ENCODE measurements around the gene CD101. TPM values are rescaled to one million over a fixed set of nuclear protein-coding genes. Genes with fewer than 3 reads are reported as not detected.

CD101 gene
- total RNA-seq, 2 experiments from 2014 or later, result not detected

DNA sequence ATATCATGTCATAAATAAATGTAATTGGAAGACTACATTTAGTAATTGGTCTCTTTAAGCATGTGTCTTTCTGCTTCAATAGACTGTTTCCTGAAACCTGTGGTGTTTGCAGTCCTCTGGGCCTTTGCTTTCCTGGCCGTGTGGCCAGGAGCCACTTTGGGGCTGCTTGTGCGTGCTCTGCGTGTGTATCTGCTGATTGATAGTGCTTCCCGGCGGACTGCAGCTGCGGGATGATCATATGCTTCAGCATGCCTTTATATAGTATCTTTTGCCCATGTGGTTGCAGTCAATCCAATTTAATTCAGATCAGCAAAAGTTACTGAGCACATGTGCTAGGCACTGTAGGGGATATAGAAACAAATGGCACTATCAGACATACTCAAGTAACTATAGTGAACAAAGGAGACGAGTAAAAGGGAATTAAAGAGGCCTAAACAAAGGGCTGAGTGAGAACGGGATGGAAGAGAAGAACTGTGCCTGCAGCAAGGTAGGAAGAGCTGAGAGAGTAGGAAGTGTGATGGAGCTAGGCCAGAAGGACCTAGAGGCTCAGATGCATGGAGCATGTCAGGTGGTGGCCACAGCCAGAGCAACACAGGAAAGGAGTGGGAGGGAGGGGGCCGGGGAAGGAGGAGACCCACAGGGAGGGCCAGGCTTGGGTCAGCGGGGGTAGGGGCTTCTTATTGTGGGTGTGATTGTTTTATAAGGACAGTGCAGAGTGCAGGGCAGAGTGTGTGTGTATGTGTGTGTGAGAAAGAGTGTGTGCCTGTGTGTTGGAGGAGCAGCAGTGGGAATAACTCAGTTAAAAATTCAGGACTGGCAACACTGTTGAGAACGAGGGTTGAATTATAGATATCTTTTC is 31.4 kb downstream of the CD101 start:
- Histone ChIP-seq H3K4me1 (ENCODE audit: insufficient read depth, low read length, poor library complexity, severe bottlenecking) (no peaks in the 10 kb centered on the region), H4K20me1 (ENCODE audit: insufficient read depth, low read length) (no peaks in the 10 kb centered on the region), H3K4me2 (ENCODE audit: low read length) (no peak overlapping the region), H3K27ac (ENCODE audit: low read depth, low read length, poor library complexity, severe bottlenecking) (no peak overlapping the region), H3K9me2 (ENCODE audit: insufficient read depth, low read length) (no peaks in the 10 kb centered on the region), H3K4me3 (ENCODE audit: low read depth, low read length, poor library complexity, severe bottlenecking) (no peak overlapping the region), H2AFZ (ENCODE audit: low read length) (no peak overlapping the region), H3K9me3 (ENCODE audit: low read length) (no peaks in the 10 kb centered on the region), H3K36me3 (ENCODE audit: insufficient read depth, low read length) (no peaks in the 10 kb centered on the region), H3K79me2 (ENCODE audit: insufficient read depth, low read depth, low read length) (no peaks in the 10 kb centered on the region)
- intact Hi-C loops (cut with micrococcal nuclease; ENCODE audit: unreplicated experiment), result no loop called here
- no TSS peak for BruUV-seq (replicated peaks)
- TF ChIP-seq EZH2phosphoT487 (IDR thresholded peaks at IDR 0.05; ENCODE audit: borderline replicate concordance, low read depth, low read length), result no peak
- TF ChIP-seq CTCF (conservative IDR thresholded peaks at IDR 0.05; ENCODE audit: low read length), result no peak
- POLR2A ChIA-PET, result no interaction called here
- DNase-seq (ENCODE audit: low spot score), result no peak
- CTCF ChIA-PET (ENCODE audit: unreplicated experiment), result no interaction called here

DNA sequence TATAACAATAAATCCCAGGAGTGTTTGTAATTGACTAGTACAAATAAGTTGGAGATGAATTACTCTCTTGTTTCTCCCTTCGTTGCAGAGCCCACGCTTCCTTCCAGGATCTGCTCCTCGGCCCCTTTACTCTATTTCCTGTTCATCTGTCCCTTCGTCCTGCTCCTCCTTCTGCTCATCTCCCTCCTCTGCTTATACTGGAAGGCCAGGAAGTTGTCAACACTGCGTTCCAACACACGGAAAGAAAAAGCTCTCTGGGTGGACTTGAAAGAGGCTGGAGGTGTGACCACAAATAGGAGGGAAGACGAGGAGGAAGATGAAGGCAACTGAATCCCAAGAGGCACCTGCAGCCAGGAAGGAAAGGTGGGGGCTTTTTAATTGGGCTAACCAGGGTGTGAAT is 32.2 kb downstream of the CD101 start:
- TF ChIP-seq EZH2phosphoT487 (IDR thresholded peaks at IDR 0.05; ENCODE audit: borderline replicate concordance, low read depth, low read length), result no peak
- no peak for TF ChIP-seq CTCF (conservative IDR thresholded peaks at IDR 0.05; ENCODE audit: low read length)
- H3K9me2 ChIP-seq (ENCODE audit: insufficient read depth, low read length), result no peaks in the 10 kb centered on the region

GRCh38 chr1:117034791-117035290 is 33.3 kb downstream of the CD101 start:
- no peaks in the 10 kb centered on the region for H4K20me1 ChIP-seq (ENCODE audit: insufficient read depth, low read length)
- H3K4me1 ChIP-seq (ENCODE audit: insufficient read depth, low read length, poor library complexity, severe bottlenecking), result no peaks in the 10 kb centered on the region
- no peaks in the 10 kb centered on the region for H3K9me2 ChIP-seq (ENCODE audit: insufficient read depth, low read length)
- TF ChIP-seq EZH2phosphoT487 (IDR thresholded peaks at IDR 0.05; ENCODE audit: borderline replicate concordance, low read depth, low read length), result no peak
- TF ChIP-seq CTCF (conservative IDR thresholded peaks at IDR 0.05; ENCODE audit: low read length), result no peak
- intact Hi-C loops (cut with micrococcal nuclease; ENCODE audit: unreplicated experiment), result no loop called here
- H3K36me3 ChIP-seq (ENCODE audit: insufficient read depth, low read length), result no peaks in the 10 kb centered on the region
- DNase-seq (ENCODE audit: low spot score), result no peak
- no peak overlapping the region for H2AFZ ChIP-seq (ENCODE audit: low read length)
- H3K79me2 ChIP-seq (ENCODE audit: insufficient read depth, low read depth, low read length), result no peaks in the 10 kb centered on the region
- no peaks in the 10 kb centered on the region for H3K9me3 ChIP-seq (ENCODE audit: low read length)
- ChIA-PET CTCF (ENCODE audit: unreplicated experiment) (no interaction called here), POLR2A (no interaction called here)
- no peak overlapping the region for H3K27ac ChIP-seq (ENCODE audit: low read depth, low read length, poor library complexity, severe bottlenecking)
- no TSS peak for BruUV-seq (replicated peaks)
- no peak overlapping the region for H3K4me3 ChIP-seq (ENCODE audit: low read depth, low read length, poor library complexity, severe bottlenecking)
- H3K4me2 ChIP-seq (ENCODE audit: low read length), result no peak overlapping the region

More for the DNA sequence above, 32.2 kb downstream of the CD101 start:
- DNase-seq (ENCODE audit: low spot score), result no peak
- Histone ChIP-seq H3K4me2 (ENCODE audit: low read length) (no peak overlapping the region), H3K36me3 (ENCODE audit: insufficient read depth, low read length) (no peaks in the 10 kb centered on the region), H3K4me3 (ENCODE audit: low read depth, low read length, poor library complexity, severe bottlenecking) (no peak overlapping the region), H3K9me3 (ENCODE audit: low read length) (no peaks in the 10 kb centered on the region), H3K27ac (ENCODE audit: low read depth, low read length, poor library complexity, severe bottlenecking) (no peak overlapping the region), H3K4me1 (ENCODE audit: insufficient read depth, low read length, poor library complexity, severe bottlenecking) (no peaks in the 10 kb centered on the region), H4K20me1 (ENCODE audit: insufficient read depth, low read length) (no peaks in the 10 kb centered on the region), H2AFZ (ENCODE audit: low read length) (no peak overlapping the region), H3K79me2 (ENCODE audit: insufficient read depth, low read depth, low read length) (no peaks in the 10 kb centered on the region)
- no TSS peak for BruUV-seq (replicated peaks)
- intact Hi-C loops (cut with micrococcal nuclease; ENCODE audit: unreplicated experiment), result no loop called here
- CTCF ChIA-PET (ENCODE audit: unreplicated experiment), result no interaction called here
- POLR2A ChIA-PET, result no interaction called here
